NCI-H345 treated with DMSO at 0.1 percent for 48 hours (cell line): ENCODE data around the gene ACVR1.
"Not testable (repeated sequence)": the region's sequence is repeated elsewhere in the genome, so short reads cannot be mapped to it uniquely, and the experiment has no call there.

ENCODE experiments used
- DNase-seq: peaks from one replicate; lab custom pipeline; 2025; ENCODE audit not compliant: unreplicated experiment; lab: John Stamatoyannopoulos, UW

ACVR1 gene

GRCh38 chr2:157761520-157761919, 114.6 kb downstream of the ACVR1 start:
- no peak for DNase-seq

- no peak for DNase-seq
These were observed 115.2 kb downstream of the ACVR1 start for GRCh38 chr2:157760949-157761348.

DNA sequence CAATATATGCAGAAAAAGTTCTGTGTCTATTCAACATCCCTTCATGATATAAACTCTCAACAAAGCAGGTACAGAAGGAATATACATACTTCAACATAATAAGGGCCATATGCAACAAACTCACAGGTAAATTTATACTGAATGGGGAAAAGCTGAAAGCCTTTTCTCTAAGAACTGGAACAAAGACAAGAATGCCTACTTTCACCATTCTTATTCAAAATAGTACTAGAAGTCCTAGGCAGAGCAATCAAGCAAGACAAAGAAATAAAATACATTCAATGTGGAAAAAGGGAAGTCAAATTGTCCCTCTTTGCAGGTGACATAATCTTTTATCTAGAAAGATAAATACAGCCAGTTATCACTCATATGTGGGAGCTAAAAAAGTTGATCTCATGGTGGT, 116.3 kb downstream of the ACVR1 start:
- DNase-seq = no peak

GRCh38 chr2:157758586-157758985, 117.5 kb downstream of the ACVR1 start:
- DNase-seq = no peak

DNA sequence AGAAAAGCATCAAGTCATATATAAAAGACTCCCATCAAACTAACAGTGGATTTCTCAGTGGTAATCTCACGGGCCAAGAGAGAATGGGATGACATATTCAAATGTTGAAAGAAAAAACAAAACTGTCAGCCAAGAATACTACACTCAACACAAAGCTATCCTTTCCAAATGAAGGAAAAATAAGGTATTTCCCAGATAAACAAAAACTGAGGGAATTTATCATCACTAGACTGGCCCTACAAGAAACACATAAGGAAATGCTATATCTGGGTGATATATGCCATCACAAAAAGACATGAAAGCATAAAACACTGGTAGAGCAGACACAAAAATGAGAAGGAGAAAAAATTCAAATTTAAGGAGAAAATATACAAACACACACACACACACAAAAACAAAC, 118.6 kb downstream of the ACVR1 start:
- DNase-seq = no peak

GRCh38 chr2:157756447-157756846, 119.7 kb downstream of the ACVR1 start:
- DNase-seq = not testable (repeated sequence)

GRCh38 chr2:157751462-157752058, 124.6 kb downstream of the ACVR1 start:
- DNase-seq = no peak

DNA sequence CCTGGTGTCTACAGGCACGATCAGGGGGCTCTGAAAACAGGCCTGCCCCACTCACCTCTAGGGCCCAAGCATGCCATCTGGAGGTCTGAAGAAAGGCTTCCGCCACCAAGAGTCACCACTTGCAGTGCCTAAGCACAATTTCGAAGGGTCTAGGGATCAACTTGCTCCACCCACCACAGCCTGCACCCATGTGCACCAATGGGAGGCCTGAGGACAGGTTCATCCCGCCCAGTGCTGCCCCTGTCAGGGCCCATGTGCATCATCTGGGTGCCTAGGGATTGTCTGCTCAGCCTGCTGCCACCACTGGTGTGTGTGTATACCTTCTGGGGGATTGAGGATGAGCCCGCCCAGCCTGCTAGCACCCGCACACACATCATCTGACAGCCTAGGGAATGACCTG, 126.4 kb downstream of the ACVR1 start:
- no peak for DNase-seq

DNA sequence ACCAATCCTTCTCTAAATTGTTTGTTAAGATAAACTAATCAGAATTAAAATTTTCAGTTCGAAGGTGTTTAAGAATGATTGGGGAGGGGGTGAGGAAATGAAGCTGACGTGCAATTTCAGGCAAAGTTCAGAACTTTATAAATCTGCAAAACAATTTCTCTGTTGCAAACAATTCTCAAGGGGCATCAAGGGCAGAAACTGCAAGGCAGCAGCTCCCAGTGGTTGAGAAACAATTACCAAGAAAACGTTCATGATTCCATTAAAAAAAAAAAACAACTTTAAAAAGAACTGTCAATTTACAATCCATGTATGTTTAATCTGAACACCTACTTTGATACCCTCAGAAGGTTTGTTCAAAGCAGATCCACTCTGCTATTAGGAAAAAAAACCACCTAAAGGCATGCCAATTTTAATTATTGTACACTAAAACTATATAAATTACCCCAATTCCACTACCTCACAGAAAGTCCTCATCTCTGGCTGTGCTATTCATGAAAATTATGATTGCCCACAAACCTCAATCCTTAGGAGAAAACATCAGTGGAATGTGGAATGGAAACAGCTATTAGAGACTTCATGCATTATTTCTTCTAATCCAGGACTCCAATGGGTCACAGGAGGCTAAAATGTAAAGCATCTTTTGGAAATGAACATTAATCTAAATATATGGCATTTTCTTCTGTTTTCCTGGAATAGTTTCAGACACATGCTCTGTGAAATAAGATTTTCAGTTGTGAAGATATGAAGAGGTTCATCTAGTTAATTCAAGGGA, 127.6 kb downstream of the ACVR1 start:
- DNase-seq = no peak

DNA sequence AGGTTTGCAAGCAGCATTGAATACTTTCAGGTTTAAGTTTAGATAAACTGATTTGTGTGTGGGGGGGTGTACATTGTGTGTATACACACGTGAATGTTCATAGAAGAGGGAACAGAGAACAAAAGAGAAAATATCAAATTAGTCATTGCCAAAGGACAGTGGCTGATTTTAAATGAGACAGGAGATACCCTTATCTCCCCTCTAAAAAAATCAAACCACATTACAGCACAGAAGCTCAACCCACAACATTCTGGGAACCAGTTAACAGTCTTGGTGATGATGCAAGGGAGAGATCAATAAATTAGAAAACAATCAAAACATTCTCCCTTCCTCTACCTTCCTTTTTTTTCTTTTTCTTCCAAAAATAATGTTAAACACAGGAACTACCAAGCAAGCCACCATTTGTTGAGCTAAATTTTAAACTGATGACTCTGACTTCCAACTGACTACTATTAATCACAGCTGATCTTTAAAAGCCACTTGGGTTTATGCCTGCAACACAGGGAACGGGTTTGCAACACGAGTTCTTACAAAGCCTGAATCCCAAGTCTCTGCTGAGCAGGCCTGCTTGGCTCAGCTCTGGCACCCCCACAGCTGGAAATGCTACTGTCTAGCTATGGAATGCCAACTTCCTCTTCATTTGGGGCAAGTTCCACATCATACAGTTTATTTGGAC, 128.3 kb downstream of the ACVR1 start:
- DNase-seq = no peak

DNA sequence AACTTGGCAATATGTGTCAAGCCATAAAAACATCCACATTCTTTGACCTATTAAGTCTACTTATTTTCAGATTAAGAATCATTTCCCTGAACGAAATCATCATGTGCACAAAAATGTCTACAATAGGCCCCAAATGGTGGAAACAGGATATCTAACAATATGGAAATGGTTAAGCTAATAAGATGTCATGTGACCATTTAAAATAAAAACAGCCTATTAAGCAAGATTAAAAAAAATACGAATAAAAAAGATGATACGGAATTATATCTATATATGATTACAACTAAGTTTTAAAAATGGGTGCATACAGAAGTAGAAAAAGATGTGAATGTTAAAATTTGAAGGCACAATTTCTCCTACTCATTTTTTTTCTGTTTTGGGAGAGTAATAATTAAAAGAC, 128.8 kb downstream of the ACVR1 start:
- no peak for DNase-seq

GRCh38 chr2:157746234-157746950, 129.7 kb downstream of the ACVR1 start:
- no peak for DNase-seq

DNA sequence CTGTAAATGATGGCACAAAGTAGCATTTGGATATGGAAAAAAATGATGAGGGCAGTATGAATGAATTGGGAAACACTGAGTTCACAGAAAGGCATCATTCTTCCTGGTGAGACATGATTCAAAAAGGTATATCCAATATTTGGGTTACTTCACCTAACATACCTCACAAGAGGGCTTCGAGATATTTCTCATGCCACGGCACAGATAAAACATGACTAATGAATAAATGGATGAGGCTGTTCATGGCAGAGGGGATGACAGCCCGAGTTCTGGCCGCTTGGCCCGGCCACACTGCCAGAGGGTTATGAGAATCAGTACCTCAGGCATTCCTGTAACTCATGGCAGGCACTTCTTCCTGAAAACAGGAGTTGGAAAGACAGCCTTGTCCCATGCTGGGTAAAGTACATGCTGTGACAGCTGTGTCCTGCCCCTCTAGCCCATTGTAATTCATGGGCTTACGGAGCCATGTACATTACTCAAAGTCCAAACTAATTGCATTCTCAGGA, 131.5 kb downstream of the ACVR1 start:
- no peak for DNase-seq

DNA sequence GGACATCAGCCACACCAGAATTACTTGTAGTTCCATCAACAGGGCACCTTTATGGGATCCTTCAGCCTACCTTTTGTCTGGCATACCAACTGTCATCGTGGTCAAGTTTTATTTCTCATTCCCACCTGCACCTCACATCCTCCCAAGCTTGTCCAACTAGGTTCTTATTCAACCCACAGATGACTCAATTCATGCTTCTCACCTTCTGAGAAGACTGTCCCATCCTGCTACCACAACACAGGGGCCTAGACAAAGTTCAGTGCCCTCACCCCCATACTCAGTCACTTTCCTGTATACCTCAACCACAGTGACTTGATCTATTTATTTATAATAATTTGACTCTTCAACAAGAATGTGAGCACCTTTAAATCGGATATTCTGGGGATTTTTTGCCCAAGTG, 133.1 kb downstream of the ACVR1 start:
- no peak for DNase-seq

- no peak for DNase-seq
These were observed 134.2 kb downstream of the ACVR1 start for GRCh38 chr2:157741819-157742484.

DNA sequence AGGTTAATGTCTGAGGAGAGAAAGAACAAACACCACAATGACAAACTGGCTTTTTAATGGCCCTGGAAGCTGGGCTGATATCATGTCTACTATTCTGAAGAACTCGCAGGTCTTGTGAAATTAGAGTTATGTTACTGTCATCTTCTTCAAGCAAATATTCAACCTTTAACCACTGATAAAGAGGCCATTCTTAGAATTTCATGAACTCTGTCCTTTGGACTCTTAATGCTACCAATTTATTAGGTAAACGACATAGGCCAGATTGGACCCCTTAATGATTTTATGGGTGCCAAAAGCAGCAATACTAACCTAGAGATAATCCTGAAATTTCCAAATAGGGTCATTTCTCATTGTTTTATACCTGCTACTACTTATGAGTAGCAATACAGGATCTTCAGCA, 138.5 kb downstream of the ACVR1 start:
- no peak for DNase-seq

DNA sequence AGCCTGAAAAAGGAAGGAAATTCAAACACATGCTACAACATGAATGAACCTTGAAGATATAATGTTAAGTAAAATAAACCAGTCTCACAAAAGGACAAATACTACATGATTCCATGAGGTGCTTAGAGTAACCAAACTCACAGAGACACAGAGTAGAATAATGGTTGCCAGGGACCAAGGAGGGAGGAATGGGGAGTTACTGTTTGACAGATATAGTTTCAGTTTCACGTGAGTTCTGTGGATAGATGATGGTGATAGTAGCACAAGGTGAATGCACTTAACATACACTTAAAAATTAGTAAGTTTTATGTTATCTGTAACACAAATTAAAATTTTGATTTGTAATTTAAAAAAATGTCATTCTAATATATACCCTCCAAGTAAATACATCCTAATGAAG, 140.6 kb downstream of the ACVR1 start:
- no peak for DNase-seq

DNA sequence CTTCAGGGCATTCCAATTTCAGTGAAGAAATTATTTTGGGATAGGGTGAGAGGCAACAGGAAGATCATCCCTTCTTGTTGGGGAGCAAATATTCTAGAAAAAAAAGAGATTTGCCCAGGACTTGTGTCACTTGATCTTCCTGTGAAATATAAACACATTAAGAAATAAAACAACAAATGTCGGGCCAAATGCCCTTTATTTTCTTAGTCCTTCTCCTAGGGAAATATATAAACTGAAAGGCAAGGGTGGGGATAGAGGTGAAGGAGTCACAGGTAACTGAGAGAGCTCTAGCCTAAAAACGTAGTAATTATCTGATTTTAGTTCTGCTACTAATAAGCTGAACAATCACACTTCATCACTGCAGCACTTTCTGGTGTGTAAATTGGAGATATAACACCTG, 142.9 kb downstream of the ACVR1 start:
- DNase-seq = no peak

- DNase-seq = no peak
These were observed 143.5 kb downstream of the ACVR1 start for GRCh38 chr2:157732596-157732995.

GRCh38 chr2:157727693-157728092, 148.4 kb downstream of the ACVR1 start:
- DNase-seq = no peak

GRCh38 chr2:157726946-157727345, 149.2 kb downstream of the ACVR1 start:
- no peak for DNase-seq
